Adipocyte (in vitro differentiated cells): ENCODE data around the gene PLD6.

ENCODE experiments used
- DNase-seq: peaks from one replicate; pipeline ENCODE4 v3.0.0-alpha.2; 2015; ENCODE audit warnings: low read depth
- H3K27me3 ChIP-seq: replicated peaks from 2 replicates; pipeline ENCODE4 v1.7.0; 2013; ENCODE audit warnings: mild to moderate bottlenecking, low read length, moderate library complexity; ENCODE audit not compliant: control insufficient read depth, insufficient read depth
- H3K36me3 ChIP-seq: 2 replicates; pipeline ENCODE4 v1.7.0; 2013; ENCODE audit warnings: low read length, mild to moderate bottlenecking, moderate library complexity; ENCODE audit not compliant: control insufficient read depth, insufficient read depth, severe bottlenecking
- H3K4me1 ChIP-seq: 2 replicates; pipeline ENCODE4 v1.7.0; 2013; ENCODE audit warnings: mild to moderate bottlenecking, low read length, moderate library complexity; ENCODE audit not compliant: control insufficient read depth, insufficient read depth
- H3K4me3 ChIP-seq: 2 replicates; pipeline ENCODE4 v1.7.0; 2013; ENCODE audit warnings: mild to moderate bottlenecking, low read length, moderate library complexity
- H3K9ac ChIP-seq: 2 replicates; pipeline ENCODE4 v1.7.0; 2013; ENCODE audit warnings: mild to moderate bottlenecking, low read length, moderate library complexity
- H3K9me3 ChIP-seq: 2 replicates; pipeline ENCODE4 v1.7.0; 2013; ENCODE audit warnings: mild to moderate bottlenecking, low read length, moderate library complexity; ENCODE audit not compliant: control insufficient read depth

PLD6 gene

GRCh38 chr17:17236295-17237025 is 30.3 kb upstream of the PLD6 start:
- Histone ChIP-seq H3K9me3 (no peaks in the 10 kb centered on the region), H3K36me3 (peaks cover 15% of the 10 kb centered on the region), H3K27me3 (no peaks in the 10 kb centered on the region), H3K9ac (peak overlapping the region; percentile 100), H3K4me3 (peak overlapping the region; percentile 98), H3K4me1 (peaks cover 17% of the 10 kb centered on the region)
- DNase-seq: peak; percentile 63

DNA sequence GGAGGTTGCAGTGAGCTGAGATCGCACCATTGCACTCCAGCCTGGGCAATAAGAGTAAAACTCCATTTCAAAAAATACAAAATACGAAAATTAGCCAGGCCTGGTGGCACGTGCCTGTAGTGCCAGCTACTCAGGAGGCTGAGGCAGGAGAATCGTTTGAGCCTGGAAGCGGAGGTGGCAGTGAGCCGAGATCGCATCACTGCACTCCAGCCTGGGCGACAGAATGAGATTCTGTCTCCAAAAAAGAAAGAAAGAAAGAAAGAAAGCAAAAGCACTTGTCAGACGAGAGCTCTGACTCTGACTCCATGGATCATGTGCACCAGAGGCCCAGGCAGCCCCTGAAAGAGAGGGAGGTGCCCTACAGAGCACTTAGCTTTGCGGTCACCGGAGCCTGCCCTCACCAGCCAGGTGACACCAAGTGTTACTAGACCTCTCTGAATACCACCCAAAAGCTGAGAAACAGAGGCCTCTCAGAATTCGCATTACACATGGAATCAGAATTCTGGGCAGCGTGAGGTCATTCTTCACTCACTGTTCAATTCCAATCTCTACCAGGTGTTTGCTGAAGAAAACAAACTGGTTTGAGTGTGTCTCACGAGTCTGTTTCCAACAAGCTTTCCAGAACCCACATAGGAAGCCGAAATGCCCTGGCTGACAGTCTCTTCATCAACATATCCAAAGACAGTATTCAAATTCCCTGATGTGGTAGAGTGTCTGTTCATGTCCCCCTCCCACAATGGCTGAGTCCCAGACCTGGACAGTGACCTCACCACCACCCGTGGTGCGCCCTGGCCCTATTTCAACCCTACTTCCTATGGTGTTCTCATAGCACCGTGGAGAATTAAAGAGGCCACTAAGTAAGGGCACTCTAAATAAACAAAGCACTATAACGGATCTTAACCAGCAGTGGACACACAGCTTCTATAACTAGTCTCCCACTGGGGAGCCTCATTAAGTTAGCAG is 29.4 kb upstream of the PLD6 start:
- Histone ChIP-seq H3K27me3 (no peaks in the 10 kb centered on the region), H3K9me3 (no peaks in the 10 kb centered on the region), H3K9ac (peak overlapping the region; percentile 100), H3K4me1 (peaks cover 17% of the 10 kb centered on the region), H3K4me3 (peak overlapping the region; percentile 98), H3K36me3 (peaks cover 24% of the 10 kb centered on the region)
- DNase-seq: peak; percentile 24

DNA sequence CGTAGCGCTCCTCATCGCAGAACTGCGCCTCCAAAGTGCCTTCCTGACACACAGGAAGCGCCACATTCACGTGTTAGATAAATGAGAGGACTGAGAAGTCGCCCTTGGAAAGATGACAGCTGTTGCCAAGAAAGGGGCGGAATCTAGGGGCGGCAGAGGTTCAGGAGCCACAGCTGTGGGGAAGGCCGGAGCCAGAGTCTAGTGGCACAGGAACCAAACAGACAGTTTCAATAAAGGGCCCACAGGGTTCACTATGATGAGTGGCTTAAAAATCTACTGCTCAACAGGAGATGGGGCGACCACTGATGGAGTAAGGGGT is 26.1 kb upstream of the PLD6 start:
- Histone ChIP-seq H3K4me3 (no peak overlapping the region), H3K9ac (no peak overlapping the region), H3K36me3 (peaks cover 57% of the 10 kb centered on the region), H3K9me3 (no peaks in the 10 kb centered on the region), H3K4me1 (peaks cover 28% of the 10 kb centered on the region), H3K27me3 (no peaks in the 10 kb centered on the region)
- no peak for DNase-seq

GRCh38 chr17:17231621-17232302 is 25.6 kb upstream of the PLD6 start:
- no peak for DNase-seq
- Histone ChIP-seq H3K36me3 (peaks cover 62% of the 10 kb centered on the region), H3K4me1 (peaks cover 28% of the 10 kb centered on the region), H3K4me3 (no peak overlapping the region), H3K27me3 (no peaks in the 10 kb centered on the region), H3K9me3 (no peaks in the 10 kb centered on the region), H3K9ac (no peak overlapping the region)

GRCh38 chr17:17229416-17230384 is 23.6 kb upstream of the PLD6 start:
- H3K9ac ChIP-seq: no peak overlapping the region

DNA sequence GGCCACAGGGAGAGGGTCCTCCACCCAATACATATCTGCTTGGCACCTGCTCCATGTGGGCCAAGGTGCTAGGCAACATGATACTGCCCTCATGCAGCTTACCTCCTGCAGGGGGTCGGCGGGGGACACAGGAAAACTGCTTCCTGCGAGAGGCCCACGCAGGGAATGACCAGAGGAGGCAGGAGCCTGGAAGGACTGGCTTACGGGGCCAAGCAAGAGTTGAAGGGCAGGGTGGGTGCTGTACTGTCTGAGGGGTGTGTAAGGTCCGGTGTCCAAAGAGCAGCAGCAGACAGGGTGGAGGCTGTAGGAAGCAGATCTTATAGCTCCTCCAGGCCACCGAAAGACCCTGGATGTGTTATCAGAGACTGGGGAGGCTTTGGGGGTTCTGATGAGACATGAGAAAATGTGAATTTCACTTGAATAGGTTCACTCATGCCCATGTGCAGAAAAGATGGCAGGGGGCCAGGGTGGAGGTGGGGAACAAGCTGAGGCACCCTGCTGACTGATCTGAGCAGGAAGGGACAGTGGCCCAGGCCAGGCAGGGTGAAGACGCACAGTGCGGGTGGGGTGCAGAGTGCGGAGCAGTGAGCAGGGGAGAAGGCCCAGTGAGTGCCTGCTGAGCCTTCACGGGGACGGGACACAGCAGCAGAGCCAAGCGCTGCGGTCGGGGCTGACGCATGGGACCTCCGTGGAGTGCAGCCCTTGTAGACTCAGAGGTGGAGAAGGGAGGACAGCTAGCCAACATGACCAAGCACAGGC is 22.6 kb upstream of the PLD6 start:
- no peaks in the 10 kb centered on the region for H3K9me3 ChIP-seq
- peaks cover 11% of the 10 kb centered on the region for H3K4me1 ChIP-seq
- no peaks in the 10 kb centered on the region for H3K27me3 ChIP-seq
- DNase-seq: no peak
- no peak overlapping the region for H3K9ac ChIP-seq
- H3K36me3 ChIP-seq: peaks cover 92% of the 10 kb centered on the region
- no peak overlapping the region for H3K4me3 ChIP-seq

More at GRCh38 chr17:17229416-17230384, 23.6 kb upstream of the PLD6 start:
- H3K4me3 ChIP-seq: no peak overlapping the region
- DNase-seq: no peak
- no peaks in the 10 kb centered on the region for H3K27me3 ChIP-seq
- no peaks in the 10 kb centered on the region for H3K9me3 ChIP-seq
- H3K4me1 ChIP-seq: peaks cover 15% of the 10 kb centered on the region
- H3K36me3 ChIP-seq: peaks cover 82% of the 10 kb centered on the region

DNA sequence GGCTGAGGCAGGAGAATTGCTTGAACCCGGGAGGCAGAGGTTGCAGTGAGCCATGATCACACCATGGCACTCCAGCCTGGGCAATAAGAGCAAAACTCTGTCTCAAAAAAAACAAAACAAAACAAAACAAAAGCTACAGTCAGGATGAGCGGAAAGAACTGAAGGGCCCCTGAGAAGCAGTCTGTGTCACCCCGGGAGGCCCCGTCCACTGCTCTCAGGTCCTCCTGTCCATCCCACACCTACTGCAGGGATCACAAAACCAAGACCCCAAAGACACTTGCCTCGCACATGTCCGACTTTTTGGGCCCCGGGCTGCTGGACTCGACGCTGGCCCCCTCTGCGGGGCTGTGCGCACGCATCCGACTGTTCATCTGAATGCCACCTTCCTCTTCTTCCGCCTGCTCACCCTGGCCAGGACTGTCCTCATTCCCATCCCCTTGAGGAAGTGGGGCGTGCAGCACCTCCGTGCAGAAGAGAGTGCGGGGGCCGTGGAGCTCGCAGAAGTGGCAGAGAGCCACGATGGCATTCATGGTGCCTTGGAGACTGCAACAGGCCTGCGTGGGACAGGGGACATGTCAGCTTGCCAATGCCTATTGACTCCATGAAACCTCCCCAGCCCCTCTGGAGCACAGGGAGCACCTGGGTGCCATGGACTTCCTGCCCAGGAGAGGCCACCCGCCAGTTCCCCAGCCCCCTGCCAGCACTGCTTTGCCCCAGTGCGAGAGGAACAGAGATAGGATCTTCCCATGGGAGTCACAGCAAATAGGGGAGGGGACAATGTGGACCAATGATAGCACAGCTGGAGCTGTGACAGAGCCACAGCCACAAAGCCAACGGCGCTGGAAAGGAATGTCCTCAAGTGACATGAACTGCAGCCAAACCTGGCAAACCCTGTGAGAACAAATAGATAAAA is 21.7 kb upstream of the PLD6 start:
- H3K9me3 ChIP-seq: no peaks in the 10 kb centered on the region
- DNase-seq: no peak
- H3K27me3 ChIP-seq: no peaks in the 10 kb centered on the region
- no peak overlapping the region for H3K9ac ChIP-seq
- H3K4me3 ChIP-seq: no peak overlapping the region
- H3K36me3 ChIP-seq: peaks cover 100% of the 10 kb centered on the region
- H3K4me1 ChIP-seq: peaks cover 11% of the 10 kb centered on the region

GRCh38 chr17:17226451-17227265 is 20.5 kb upstream of the PLD6 start:
- Histone ChIP-seq H3K9me3 (no peaks in the 10 kb centered on the region), H3K4me1 (peaks cover 11% of the 10 kb centered on the region), H3K27me3 (no peaks in the 10 kb centered on the region), H3K9ac (no peak overlapping the region), H3K36me3 (peaks cover 99% of the 10 kb centered on the region), H3K4me3 (no peak overlapping the region)
- no peak for DNase-seq

DNA sequence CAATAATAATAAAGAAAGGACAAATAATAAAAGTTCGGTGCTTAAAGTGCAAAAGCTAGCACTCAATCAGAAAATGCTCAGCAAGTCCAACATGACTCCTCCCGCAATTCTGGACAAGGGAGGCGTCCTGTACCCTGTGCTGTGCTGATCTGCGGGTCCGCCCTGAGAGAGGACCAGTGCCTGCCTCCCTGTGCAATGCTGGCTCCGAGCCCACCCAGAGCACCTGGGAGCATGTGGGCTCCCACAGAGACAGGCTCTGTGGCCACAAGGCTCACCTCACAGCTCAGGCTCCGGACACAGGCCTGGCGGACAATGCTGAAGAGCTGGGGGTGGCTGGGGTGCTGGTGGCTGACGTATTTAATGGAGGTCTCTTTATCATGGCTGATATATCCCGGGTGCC is 19.8 kb upstream of the PLD6 start:
- Histone ChIP-seq H3K4me1 (peaks cover 11% of the 10 kb centered on the region), H3K36me3 (peaks cover 99% of the 10 kb centered on the region), H3K9ac (no peak overlapping the region), H3K9me3 (no peaks in the 10 kb centered on the region), H3K4me3 (no peak overlapping the region), H3K27me3 (no peaks in the 10 kb centered on the region)
- no peak for DNase-seq
